SK-N-MC (cell line): Measurements from ENCODE around the gene IFNGR1.

ENCODE experiments used
- DNase-seq: peaks from one replicate; pipeline ENCODE4 v3.0.0-alpha.2; 2011; ENCODE audit warnings: low read depth, low spot score
- H3K27ac ChIP-seq: fragments of 200-600 bp; sonication (generic); 2 replicates; pipeline ENCODE4 v1.5.1; 2016; ENCODE audit warnings: mixed run types
- H3K36me3 ChIP-seq: fragments of 200-600 bp; sonication (generic); 2 replicates; pipeline ENCODE4 v1.6.1; 2017; ENCODE audit warnings: antibody characterized with exemption, low read length, mixed read lengths; ENCODE audit not compliant: insufficient read depth
- H3K4me3 ChIP-seq: fragments of 200-600 bp; sonication (generic); 2 replicates; pipeline ENCODE4 v1.5.1; 2016
- H3K9ac ChIP-seq: fragments of 200-600 bp; sonication (generic); 2 replicates; pipeline ENCODE4 v1.8.0; 2017; ENCODE audit warnings: mixed run types, mixed read lengths; ENCODE audit not compliant: insufficient read length
- H3K9me3 ChIP-seq: fragments of 200-600 bp; sonication (generic); 2 replicates; pipeline ENCODE4 v1.6.1; 2017; ENCODE audit warnings: low read depth, mild to moderate bottlenecking, antibody characterized with exemption, low read length, moderate library complexity, mixed read lengths
- EZH2 ChIP-seq: fragments of 200-600 bp; sonication (generic); IDR thresholded peaks from one replicate; pipeline ENCODE4 v1.6.1; 2017; ENCODE audit warnings: antibody characterized with exemption
- FOXP2 ChIP-seq: optimal IDR thresholded peaks from 2 replicates; pipeline ENCODE3; 2011; ENCODE audit warnings: mild to moderate bottlenecking, moderate library complexity; ENCODE audit not compliant: insufficient read depth; ENCODE audit errors: extremely low read length, control extremely low read depth
- POLR2AphosphoS5 ChIP-seq: IDR thresholded peaks from 2 replicates; pipeline ENCODE4 v1.6.1; 2012; ENCODE audit warnings: mild to moderate bottlenecking, low read depth, low read length, borderline replicate concordance

IFNGR1 gene

GRCh38 chr6:137171824-137172733 is 47.1 kb downstream of the IFNGR1 start:
- Histone ChIP-seq H3K9me3 (no peaks in the 10 kb centered on the region), H3K36me3 (no peaks in the 10 kb centered on the region), H3K27ac (no peak overlapping the region), H3K4me3 (no peak overlapping the region), H3K9ac (no peak overlapping the region)
- DNase-seq, result no peak
- TF ChIP-seq FOXP2 (no peak), POLR2AphosphoS5 (no peak), EZH2 (no peak)

GRCh38 chr6:137171053-137171374 is 48.2 kb downstream of the IFNGR1 start:
- Histone ChIP-seq H3K36me3 (no peaks in the 10 kb centered on the region), H3K27ac (no peak overlapping the region), H3K9ac (no peak overlapping the region), H3K4me3 (no peak overlapping the region), H3K9me3 (no peaks in the 10 kb centered on the region)
- no peak for DNase-seq
- no peak for TF ChIP-seq FOXP2
- TF ChIP-seq POLR2AphosphoS5, result no peak
- no peak for TF ChIP-seq EZH2

DNA sequence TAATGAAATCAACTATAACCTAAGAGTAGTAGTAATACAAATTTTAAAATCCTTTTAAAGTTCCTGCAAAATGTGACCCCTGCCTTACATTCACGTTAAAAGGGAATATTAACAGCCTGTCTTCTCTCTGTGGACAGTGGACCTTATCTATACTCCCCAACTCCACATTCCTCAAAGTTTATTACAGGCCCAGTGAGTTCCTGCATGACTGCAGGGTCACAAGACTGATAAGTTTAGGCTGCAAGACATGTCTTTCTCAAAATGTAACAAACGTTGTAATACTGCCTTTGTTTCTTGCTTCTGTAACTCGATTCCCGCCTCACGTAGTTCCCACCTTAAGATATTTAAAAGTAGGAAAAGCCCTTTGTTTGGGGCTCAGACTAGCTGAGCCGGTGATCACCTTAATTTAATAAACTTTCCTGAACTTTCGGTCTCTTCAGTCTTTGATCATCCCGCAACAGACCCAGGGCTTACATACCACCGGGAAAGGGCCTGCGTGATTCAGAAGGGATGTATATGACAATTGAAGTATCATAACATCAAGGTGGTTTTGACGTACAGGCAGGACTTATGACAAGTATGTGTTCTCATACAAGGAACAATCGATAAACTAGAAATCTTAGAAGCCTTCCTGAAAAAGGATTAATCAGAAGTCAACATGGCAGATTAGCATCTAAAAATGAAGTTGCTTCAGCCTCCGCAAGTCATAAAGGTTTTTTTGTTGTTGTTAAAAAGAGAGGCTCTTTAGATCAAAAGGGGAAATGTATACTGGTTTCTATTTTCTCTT is 48.7 kb downstream of the IFNGR1 start:
- H3K4me3 ChIP-seq, result no peak overlapping the region
- H3K36me3 ChIP-seq, result no peaks in the 10 kb centered on the region
- H3K9ac ChIP-seq, result no peak overlapping the region
- no peak overlapping the region for H3K27ac ChIP-seq
- DNase-seq, result no peak
- no peaks in the 10 kb centered on the region for H3K9me3 ChIP-seq
- TF ChIP-seq FOXP2 (no peak), EZH2 (no peak), POLR2AphosphoS5 (no peak)

GRCh38 chr6:137167702-137168377 is 51.3 kb downstream of the IFNGR1 start:
- DNase-seq, result no peak
- Histone ChIP-seq H3K9ac (no peak overlapping the region), H3K27ac (no peak overlapping the region), H3K36me3 (no peaks in the 10 kb centered on the region), H3K9me3 (no peaks in the 10 kb centered on the region), H3K4me3 (no peak overlapping the region)
- TF ChIP-seq POLR2AphosphoS5, result no peak
- TF ChIP-seq EZH2, result no peak
- TF ChIP-seq FOXP2, result no peak

GRCh38 chr6:137166247-137167098 is 52.7 kb downstream of the IFNGR1 start:
- H3K4me3 ChIP-seq, result no peak overlapping the region
- H3K9ac ChIP-seq, result no peak overlapping the region
- no peak for TF ChIP-seq POLR2AphosphoS5
- TF ChIP-seq EZH2, result no peak
- no peak for TF ChIP-seq FOXP2
- DNase-seq, result no peak
- no peak overlapping the region for H3K27ac ChIP-seq
- no peaks in the 10 kb centered on the region for H3K9me3 ChIP-seq
- no peaks in the 10 kb centered on the region for H3K36me3 ChIP-seq

DNA sequence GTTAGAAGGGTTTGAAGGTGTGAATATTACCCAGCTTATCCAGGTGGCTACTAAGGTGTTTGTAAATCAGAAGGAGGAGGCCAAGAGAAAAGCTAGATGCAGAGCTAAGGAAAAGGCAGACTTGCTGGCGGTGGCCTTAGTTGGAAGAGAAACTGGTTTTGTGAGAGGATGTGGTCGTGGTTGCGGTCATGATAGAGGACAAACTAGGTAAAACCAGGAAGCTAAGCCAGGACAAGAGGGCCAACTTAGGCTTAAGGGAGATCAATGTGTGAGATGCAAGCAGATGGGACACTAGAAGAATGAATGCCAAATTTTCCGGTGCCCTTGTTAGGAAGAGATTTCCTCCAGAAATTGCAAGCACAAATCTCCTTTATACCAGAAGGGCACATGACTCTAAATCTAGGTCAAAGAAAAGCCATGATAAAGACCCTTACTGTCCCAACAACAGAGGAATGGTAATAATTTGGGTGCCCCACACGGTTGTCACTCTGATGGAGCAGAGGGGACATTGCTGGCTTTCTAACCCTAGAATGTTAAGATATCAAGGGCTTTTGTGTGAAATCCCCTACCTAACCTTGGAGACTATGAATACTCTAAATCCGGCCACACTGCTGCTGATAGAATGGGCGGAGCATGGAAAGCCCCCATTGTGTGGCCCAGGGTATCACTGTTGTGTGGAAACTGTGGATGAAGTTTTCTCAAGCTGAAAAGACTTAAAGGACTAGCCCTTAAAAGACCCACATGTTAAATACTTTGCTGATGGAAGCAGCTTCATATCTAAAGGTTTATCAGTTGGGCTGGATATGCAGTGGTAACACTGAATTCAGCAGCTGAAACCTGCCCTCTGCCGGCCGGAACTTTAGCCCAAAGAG is 53.6 kb downstream of the IFNGR1 start:
- TF ChIP-seq FOXP2 (no peak), POLR2AphosphoS5 (no peak), EZH2 (no peak)
- Histone ChIP-seq H3K27ac (no peak overlapping the region), H3K36me3 (no peaks in the 10 kb centered on the region), H3K9ac (no peak overlapping the region), H3K9me3 (no peaks in the 10 kb centered on the region), H3K4me3 (no peak overlapping the region)
- DNase-seq, result no peak

GRCh38 chr6:137163732-137164318 is 55.4 kb downstream of the IFNGR1 start:
- H3K4me3 ChIP-seq, result no peak overlapping the region
- TF ChIP-seq EZH2 (no peak), POLR2AphosphoS5 (no peak), FOXP2 (no peak)

More at GRCh38 chr6:137163732-137164318, 55.4 kb downstream of the IFNGR1 start:
- no peaks in the 10 kb centered on the region for H3K9me3 ChIP-seq
- no peak overlapping the region for H3K27ac ChIP-seq
- no peak overlapping the region for H3K9ac ChIP-seq
- no peaks in the 10 kb centered on the region for H3K36me3 ChIP-seq
- DNase-seq, result no peak
